ENCODE results near the gene RANBP10.

- TF ChIP-seq, protein P1, sequence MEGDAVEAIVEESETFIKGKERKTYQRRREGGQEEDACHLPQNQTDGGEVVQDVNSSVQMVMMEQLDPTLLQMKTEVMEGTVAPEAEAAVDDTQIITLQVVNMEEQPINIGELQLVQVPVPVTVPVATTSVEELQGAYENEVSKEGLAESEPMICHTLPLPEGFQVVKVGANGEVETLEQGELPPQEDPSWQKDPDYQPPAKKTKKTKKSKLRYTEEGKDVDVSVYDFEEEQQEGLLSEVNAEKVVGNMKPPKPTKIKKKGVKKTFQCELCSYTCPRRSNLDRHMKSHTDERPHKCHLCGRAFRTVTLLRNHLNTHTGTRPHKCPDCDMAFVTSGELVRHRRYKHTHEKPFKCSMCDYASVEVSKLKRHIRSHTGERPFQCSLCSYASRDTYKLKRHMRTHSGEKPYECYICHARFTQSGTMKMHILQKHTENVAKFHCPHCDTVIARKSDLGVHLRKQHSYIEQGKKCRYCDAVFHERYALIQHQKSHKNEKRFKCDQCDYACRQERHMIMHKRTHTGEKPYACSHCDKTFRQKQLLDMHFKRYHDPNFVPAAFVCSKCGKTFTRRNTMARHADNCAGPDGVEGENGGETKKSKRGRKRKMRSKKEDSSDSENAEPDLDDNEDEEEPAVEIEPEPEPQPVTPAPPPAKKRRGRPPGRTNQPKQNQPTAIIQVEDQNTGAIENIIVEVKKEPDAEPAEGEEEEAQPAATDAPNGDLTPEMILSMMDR (IDR thresholded peaks at IDR 0.05), result no peak
- TF ChIP-seq POLR2A (IDR thresholded peaks at IDR 0.05; ENCODE audit: low read depth) (no peak), EP300 (IDR thresholded peaks at IDR 0.05) (no peak)
These were observed 19.5 kb upstream of the RANBP10 start for GRCh38 chr16:67825906-67826305.
